ENCODE results near the gene MPZL1. TPM values are rescaled to one million over a fixed set of nuclear protein-coding genes. Genes with fewer than 3 reads are reported as not detected.
A peak's percentile ranks its signal among the peaks of the same experiment; 100 is the strongest.

Gene MPZL1
- total and polyA plus RNA-seq, 2 of the 13 experiments (the other 11 are each of a cell fraction or from before 2014, with no cell fraction given): 38.0 to 68.7 TPM

GRCh38 chr1:167715157-167715999, 6.4 kb upstream of the MPZL1 start (continued):
- no peak for TF ChIP-seq ZBTB10 (CRISPR knock-in tag; IDR thresholded peaks at IDR 0.05; ENCODE audit: borderline replicate concordance)
- peak; percentile 59; the same call in 1 of the 2 replicates for TF ChIP-seq KAT8 (CRISPR knock-in tag; IDR thresholded peaks at IDR 0.05)
- no peak for TF ChIP-seq TMF1 (CRISPR knock-in tag; IDR thresholded peaks at IDR 0.05; ENCODE audit: low read depth)
- TF ChIP-seq FOXP1 (IDR thresholded peaks at IDR 0.05): no peak
- TF ChIP-seq FOXP1 (CRISPR knock-in tag; IDR thresholded peaks at IDR 0.05): peak; percentile 16; the same call in 1 of the 2 replicates
- TF ChIP-seq ZNF556 (CRISPR knock-in tag; IDR thresholded peaks at IDR 0.05; ENCODE audit: borderline replicate concordance): peak; percentile 49; the same call in 1 of the 2 replicates
- no peak for TF ChIP-seq NFE2L2 (IDR thresholded peaks at IDR 0.05; ENCODE audit: low read length)
- TF ChIP-seq SOX5 (CRISPR knock-in tag; IDR thresholded peaks at IDR 0.05; ENCODE audit: borderline replicate concordance): peak; percentile 34; the same call in 1 of the 2 replicates
- no peak for TF ChIP-seq AGO2 (optimal IDR thresholded peaks at IDR 0.05; ENCODE audit: low read depth, low read length)
- TF ChIP-seq ZC3H13 (CRISPR knock-in tag; IDR thresholded peaks at IDR 0.05): 0 out of 2 replicates have a peak, but pooled peaks have one; percentile 3
- TF ChIP-seq LBX2 (CRISPR knock-in tag; IDR thresholded peaks at IDR 0.05; ENCODE audit: borderline replicate concordance): no peak
- no peak for TF ChIP-seq PBX2 (CRISPR knock-in tag; IDR thresholded peaks at IDR 0.05)
- TF ChIP-seq ZNF567 (CRISPR knock-in tag; IDR thresholded peaks at IDR 0.05; ENCODE audit: borderline replicate concordance): no peak
- TF ChIP-seq AKNA (CRISPR knock-in tag; IDR thresholded peaks at IDR 0.05; ENCODE audit: borderline replicate concordance): no peak
- 0 out of 2 replicates have a peak, but pooled peaks have one; percentile 20 for TF ChIP-seq ZFP37 (CRISPR knock-in tag; IDR thresholded peaks at IDR 0.05; ENCODE audit: borderline replicate concordance)
- TF ChIP-seq THAP9 (CRISPR knock-in tag; IDR thresholded peaks at IDR 0.05; ENCODE audit: borderline replicate concordance): no peak
- TF ChIP-seq SKI (IDR thresholded peaks at IDR 0.05; ENCODE audit: partially characterized antibody): no peak
